ENCODE results near the gene CLEC17A. TPM values are rescaled to one million over a fixed set of nuclear protein-coding genes. Genes with fewer than 3 reads are reported as not detected.
A peak's percentile ranks its signal among the peaks of the same experiment; 100 is the strongest.
"Not testable (repeated sequence)": the region's sequence is repeated elsewhere in the genome, so short reads cannot be mapped to it uniquely, and the experiment has no call there.

Gene CLEC17A, protein sequence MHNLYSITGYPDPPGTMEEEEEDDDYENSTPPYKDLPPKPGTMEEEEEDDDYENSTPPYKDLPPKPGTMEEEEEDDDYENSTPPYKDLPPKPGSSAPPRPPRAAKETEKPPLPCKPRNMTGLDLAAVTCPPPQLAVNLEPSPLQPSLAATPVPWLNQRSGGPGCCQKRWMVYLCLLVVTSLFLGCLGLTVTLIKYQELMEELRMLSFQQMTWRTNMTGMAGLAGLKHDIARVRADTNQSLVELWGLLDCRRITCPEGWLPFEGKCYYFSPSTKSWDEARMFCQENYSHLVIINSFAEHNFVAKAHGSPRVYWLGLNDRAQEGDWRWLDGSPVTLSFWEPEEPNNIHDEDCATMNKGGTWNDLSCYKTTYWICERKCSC
- 1.2 TPM for total RNA-seq
- 2.3 TPM for polyA plus RNA-seq
- long read RNA-seq, donor 1: 0 reads
- long read RNA-seq, donor 2: 0 reads
- long read RNA-seq, donor 3: 0 reads
- long read RNA-seq, donor 4: 0 reads
- long read RNA-seq, donor 5: 0 reads
- long read RNA-seq, donor 6: 0 reads
- long read RNA-seq, donor 7: 0 reads
- long read RNA-seq, donor 8: 0 reads
- long read RNA-seq, donor 9: 0 reads
- long read RNA-seq, donor 10: 0 reads

DNA sequence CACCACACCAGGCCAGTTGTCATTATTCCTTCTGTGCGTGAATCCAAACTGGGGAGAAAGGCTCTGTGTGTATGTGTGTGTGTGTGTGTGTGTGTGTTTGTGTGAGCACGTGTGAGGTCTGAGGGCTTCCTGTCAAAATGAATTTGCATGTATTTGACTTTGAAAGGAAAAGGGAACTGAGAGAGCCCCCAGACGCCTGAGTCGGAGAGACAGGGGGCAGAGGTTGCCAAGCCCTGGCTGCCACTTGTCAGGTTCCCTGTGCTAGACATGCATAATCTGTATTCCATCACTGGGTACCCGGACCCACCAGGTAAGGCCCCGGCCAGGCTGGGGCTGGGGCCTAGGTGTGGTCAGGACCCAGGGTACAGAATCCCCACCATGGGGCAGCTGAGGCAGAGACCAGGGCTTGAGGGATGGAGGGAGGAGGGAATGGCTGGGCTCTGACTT, at the start of gene CLEC17A:
CLEC17A (plus strand) TSS at position 191 of the 447 bp plus-strand sequence; CDS start at position 268, 77 bp downstream.
- Histone ChIP-seq H3K4me1 (ENCODE audit: control insufficient read depth in 2 of 2, insufficient read depth in 2 of 2, low read length in 2 of 2) (no peaks in the 10 kb centered on the region), H3K36me3 (ENCODE audit: control insufficient read depth in 2 of 2, insufficient read depth in 2 of 2, low read length in 1 of 2) (no peaks in the 10 kb centered on the region), H3K27me3 (ENCODE audit: control insufficient read depth in 2 of 2, insufficient read depth in 1 of 2, low read length in 1 of 2) (no peaks in the 10 kb centered on the region), H3K9me3 (ENCODE audit: control insufficient read depth in 2 of 2, insufficient read depth in 1 of 2, low read length in 1 of 2) (no peaks in the 10 kb centered on the region), H3K4me3 (ENCODE audit: low read length in 2 of 2) (no peak within 1 kb of the TSS), H3K27ac (ENCODE audit: low read depth in 1 of 2, low read length in 1 of 2) (no peak within 1 kb of the TSS)
- no peak for DNase-seq (ENCODE audit: low read depth in 6 of 9, low spot score in 9 of 9)
- WGBS: 34% methylated on average over 6 of the region's 6 CpGs

DNA sequence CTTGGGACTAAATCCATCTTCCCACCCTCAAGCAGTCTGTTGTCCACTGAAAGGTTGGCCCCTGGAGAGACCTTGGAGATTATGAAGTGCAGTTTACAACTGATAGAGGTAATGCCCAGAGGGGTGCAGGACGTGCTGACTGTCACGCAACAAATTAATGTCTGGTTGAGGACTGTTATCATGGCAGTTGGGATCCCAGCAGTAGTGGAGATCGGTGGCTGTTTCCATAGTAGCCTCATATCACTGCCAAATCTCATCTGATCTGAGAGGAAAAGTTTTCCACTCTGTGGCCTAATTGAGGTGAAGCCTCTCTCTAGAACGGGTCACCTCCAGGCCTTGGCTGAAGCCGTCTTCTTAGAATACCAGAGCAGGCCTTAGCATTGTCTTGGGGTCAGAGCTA, 49.4 kb upstream of the CLEC17A start:
- no peak for DNase-seq (ENCODE audit: low read depth in 6 of 9, low spot score in 9 of 9)
- H3K36me3 ChIP-seq (ENCODE audit: control insufficient read depth in 2 of 2, insufficient read depth in 2 of 2, low read length in 1 of 2): peaks cover 6% of the 10 kb centered on the region in 2 donors
- H3K27ac ChIP-seq (ENCODE audit: low read depth in 1 of 2, low read length in 1 of 2): no peak overlapping the region
- H3K4me1 ChIP-seq (ENCODE audit: control insufficient read depth in 2 of 2, insufficient read depth in 2 of 2, low read length in 2 of 2): peaks cover 10 to 34% of the 10 kb centered on the region in 2 donors
- H3K27me3 ChIP-seq (ENCODE audit: control insufficient read depth in 2 of 2, insufficient read depth in 1 of 2, low read length in 1 of 2): no peaks in the 10 kb centered on the region
- H3K9me3 ChIP-seq (ENCODE audit: control insufficient read depth in 2 of 2, insufficient read depth in 1 of 2, low read length in 1 of 2): peaks cover 0 to 6% of the 10 kb centered on the region in 2 donors
- H3K4me3 ChIP-seq (ENCODE audit: low read length in 2 of 2): no peak overlapping the region
- 98% methylated on average over 5 of the region's 5 CpGs for WGBS

DNA sequence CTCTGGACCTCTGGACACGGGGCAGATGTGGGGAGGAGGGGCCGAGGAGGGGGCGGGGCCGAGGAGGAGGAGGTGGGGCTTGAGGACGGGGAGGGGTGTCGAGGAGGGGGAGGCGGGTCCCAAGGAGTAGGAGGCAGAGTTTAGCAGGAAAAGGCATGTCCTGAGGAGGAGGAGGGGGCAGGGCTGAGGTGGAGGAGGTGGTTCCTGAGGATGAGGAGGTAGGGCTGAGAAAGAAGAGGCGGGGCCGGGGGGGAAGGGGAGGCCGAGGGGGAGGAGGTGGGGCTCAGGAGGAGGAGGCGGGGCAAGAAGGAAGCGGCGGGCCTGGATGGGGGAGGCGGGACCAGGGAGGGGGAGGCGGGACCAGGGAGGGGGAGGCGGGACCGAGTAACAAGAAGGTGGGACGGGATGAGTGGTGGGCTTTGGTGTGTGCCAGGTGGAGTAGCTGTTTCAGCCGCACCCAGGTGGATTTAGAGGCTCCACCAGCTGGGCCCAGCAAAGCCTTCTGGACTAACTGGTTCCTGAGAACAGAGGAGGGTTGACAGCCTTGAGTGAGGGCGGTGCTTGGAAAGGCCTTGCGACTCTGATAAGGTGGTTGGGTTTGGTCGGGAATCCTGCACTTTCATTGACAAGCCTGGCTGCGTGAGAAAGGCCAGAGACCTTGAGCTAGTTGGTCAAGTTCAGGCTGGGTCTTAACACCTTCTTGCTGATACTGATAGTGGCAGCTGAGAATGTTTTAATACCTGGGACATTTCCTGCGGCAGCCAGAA, 45.8 kb upstream of the CLEC17A start:
- Histone ChIP-seq H3K4me1 (ENCODE audit: control insufficient read depth in 2 of 2, insufficient read depth in 2 of 2, low read length in 2 of 2) (peaks cover 0 to 15% of the 10 kb centered on the region in 2 donors), H3K27me3 (ENCODE audit: control insufficient read depth in 2 of 2, insufficient read depth in 1 of 2, low read length in 1 of 2) (no peaks in the 10 kb centered on the region), H3K4me3 (ENCODE audit: low read length in 2 of 2) (no peak overlapping the region), H3K9me3 (ENCODE audit: control insufficient read depth in 2 of 2, insufficient read depth in 1 of 2, low read length in 1 of 2) (no peaks in the 10 kb centered on the region), H3K36me3 (ENCODE audit: control insufficient read depth in 2 of 2, insufficient read depth in 2 of 2, low read length in 1 of 2) (peaks cover 6 to 13% of the 10 kb centered on the region in 2 donors), H3K27ac (ENCODE audit: low read depth in 1 of 2, low read length in 1 of 2) (peak overlapping the region in 1 of 2 donors; percentile 72)
- DNase-seq (ENCODE audit: low read depth in 6 of 9, low spot score in 9 of 9): peak in 4 of 9 donors; percentile 65 to 77 (median 68)
- 51% methylated on average over 24 of the region's 24 CpGs for WGBS

DNA sequence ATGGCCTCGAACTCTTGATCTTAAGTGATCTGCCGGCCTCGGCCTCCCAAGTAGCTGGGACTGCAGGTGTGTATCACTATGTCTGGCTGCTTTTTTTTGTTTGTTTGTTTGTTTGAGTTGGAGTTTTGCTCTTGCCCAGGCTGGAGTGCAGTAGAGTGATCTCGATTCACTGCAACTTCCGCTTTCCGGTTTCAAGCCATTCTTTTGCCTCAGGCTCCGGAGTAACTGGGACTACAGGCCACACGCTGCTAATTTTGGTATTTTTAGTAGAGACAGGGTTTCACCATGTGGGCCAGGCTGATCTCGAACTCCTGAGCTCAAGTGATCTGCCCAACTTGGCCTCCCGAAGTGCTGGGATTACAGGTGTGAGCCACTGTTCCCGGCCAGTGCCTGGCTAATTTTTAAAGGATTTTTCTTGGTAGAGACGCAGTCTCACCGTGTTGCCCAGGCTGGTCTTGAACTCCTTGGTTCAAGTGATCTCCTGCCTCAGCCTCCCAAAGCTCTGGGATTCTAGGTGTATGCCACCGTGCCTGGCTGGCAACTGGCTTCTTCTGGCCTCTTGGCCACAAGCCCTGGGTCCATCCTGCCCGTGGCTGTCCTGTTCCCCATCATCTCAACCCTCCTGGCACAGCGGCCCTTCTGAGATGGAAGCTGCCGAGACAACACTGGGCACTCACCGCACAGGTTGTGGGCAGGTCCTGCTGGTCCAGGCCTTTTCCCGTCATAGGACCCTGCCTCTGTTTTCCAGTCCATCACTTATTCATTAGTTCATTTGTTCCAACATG, 42.0 kb upstream of the CLEC17A start:
- H3K9me3 ChIP-seq (ENCODE audit: control insufficient read depth in 2 of 2, insufficient read depth in 1 of 2, low read length in 1 of 2): no peaks in the 10 kb centered on the region
- peaks cover 1 to 7% of the 10 kb centered on the region in 2 donors for H3K36me3 ChIP-seq (ENCODE audit: control insufficient read depth in 2 of 2, insufficient read depth in 2 of 2, low read length in 1 of 2)
- WGBS: 97% methylated on average over 19 of the region's 19 CpGs
- H3K27ac ChIP-seq (ENCODE audit: low read depth in 1 of 2, low read length in 1 of 2): no peak overlapping the region
- H3K4me1 ChIP-seq (ENCODE audit: control insufficient read depth in 2 of 2, insufficient read depth in 2 of 2, low read length in 2 of 2): peaks cover 0 to 25% of the 10 kb centered on the region in 2 donors
- H3K4me3 ChIP-seq (ENCODE audit: low read length in 2 of 2): no peak overlapping the region
- H3K27me3 ChIP-seq (ENCODE audit: control insufficient read depth in 2 of 2, insufficient read depth in 1 of 2, low read length in 1 of 2): no peaks in the 10 kb centered on the region
- DNase-seq (ENCODE audit: low read depth in 6 of 9, low spot score in 9 of 9): no peak

DNA sequence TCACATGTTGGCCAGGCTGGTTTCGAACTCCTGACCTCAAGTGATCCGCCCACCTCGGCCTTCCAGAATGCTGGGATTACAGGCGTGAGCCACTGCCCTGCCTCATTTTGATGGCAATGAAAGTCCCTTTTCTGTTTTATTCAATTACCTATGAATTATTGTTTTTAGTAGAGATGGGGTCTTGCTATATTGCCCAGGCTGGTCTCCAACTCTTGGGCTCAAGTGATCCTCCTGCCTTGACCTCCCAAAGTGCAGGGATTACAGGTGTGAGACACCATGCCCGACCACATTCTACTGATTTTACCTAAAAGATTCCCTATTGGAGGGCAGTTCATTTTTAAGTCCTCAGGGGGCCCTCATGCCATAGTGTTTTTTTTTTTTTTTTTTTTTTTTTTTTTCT, 40.9 kb upstream of the CLEC17A start:
- WGBS: 85% methylated on average over 5 of the region's 5 CpGs
- not testable (repeated sequence) for H3K27ac ChIP-seq (ENCODE audit: low read depth in 1 of 2, low read length in 1 of 2); H3K27me3 ChIP-seq (ENCODE audit: control insufficient read depth in 2 of 2, insufficient read depth in 1 of 2, low read length in 1 of 2); H3K9me3 ChIP-seq (ENCODE audit: control insufficient read depth in 2 of 2, insufficient read depth in 1 of 2, low read length in 1 of 2); H3K4me3 ChIP-seq (ENCODE audit: low read length in 2 of 2); H3K36me3 ChIP-seq (ENCODE audit: control insufficient read depth in 2 of 2, insufficient read depth in 2 of 2, low read length in 1 of 2); DNase-seq (ENCODE audit: low read depth in 6 of 9, low spot score in 9 of 9)
- peaks cover 0 to 22% of the 10 kb centered on the region in 2 donors for H3K4me1 ChIP-seq (ENCODE audit: control insufficient read depth in 2 of 2, insufficient read depth in 2 of 2, low read length in 2 of 2)

DNA sequence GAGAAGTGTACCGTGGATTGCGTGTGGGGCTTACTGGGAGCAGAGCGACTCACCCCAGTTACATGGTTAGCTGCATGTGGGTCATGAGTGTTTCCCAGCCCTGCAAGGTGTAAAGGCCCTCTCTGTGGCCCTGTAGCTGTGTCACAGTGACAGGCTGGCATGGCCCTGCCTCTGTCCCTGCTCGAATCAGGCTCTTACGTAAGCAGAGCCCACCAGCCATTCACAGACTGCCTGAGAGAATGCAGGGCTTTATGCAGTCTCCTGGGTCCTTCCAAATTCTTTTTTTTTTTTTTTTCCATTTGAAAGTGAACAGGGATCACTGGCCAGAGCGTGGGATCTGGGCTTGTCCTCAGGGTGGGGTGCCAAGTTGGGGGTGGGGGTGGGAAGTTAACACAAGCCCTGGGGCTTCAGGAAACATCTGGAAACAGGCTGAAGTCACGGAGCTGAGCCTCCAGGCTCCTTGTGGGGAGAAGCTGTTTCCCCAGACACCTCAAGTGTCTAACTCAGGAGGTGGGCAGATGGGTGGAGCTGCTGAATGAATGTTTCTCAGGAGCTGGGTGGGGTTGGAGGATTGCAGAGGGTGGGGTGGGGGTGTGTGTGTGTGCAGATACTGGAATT, 40.1 kb upstream of the CLEC17A start:
- no peak for DNase-seq (ENCODE audit: low read depth in 6 of 9, low spot score in 9 of 9)
- WGBS: 55% methylated on average over 7 of the region's 7 CpGs
- Histone ChIP-seq H3K4me1 (ENCODE audit: control insufficient read depth in 2 of 2, insufficient read depth in 2 of 2, low read length in 2 of 2) (peaks cover 0 to 18% of the 10 kb centered on the region in 2 donors), H3K9me3 (ENCODE audit: control insufficient read depth in 2 of 2, insufficient read depth in 1 of 2, low read length in 1 of 2) (no peaks in the 10 kb centered on the region), H3K4me3 (ENCODE audit: low read length in 2 of 2) (no peak overlapping the region), H3K36me3 (ENCODE audit: control insufficient read depth in 2 of 2, insufficient read depth in 2 of 2, low read length in 1 of 2) (peaks cover 2 to 7% of the 10 kb centered on the region in 2 donors), H3K27ac (ENCODE audit: low read depth in 1 of 2, low read length in 1 of 2) (peak overlapping the region in 1 of 2 donors; percentile 62), H3K27me3 (ENCODE audit: control insufficient read depth in 2 of 2, insufficient read depth in 1 of 2, low read length in 1 of 2) (no peaks in the 10 kb centered on the region)

DNA sequence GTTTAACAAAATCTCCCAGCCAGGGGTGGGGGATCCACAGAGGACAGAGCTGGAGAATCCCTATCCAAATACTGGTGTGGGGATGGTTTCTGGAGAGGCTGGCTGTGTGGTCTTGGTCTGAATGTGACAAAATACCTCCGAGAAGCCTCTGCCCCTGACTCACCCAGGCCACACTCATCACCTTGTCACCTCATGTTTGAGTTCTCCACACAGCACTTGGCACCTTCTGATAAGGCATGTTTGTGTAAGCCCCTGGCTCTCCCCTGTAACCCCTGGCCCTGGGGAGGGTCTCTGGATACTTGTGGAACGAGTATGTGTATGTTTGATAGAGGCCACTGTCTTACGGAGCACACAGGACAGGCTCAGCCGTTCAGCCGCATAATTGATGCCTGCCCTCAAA, 38.8 kb upstream of the CLEC17A start:
- no peak for DNase-seq (ENCODE audit: low read depth in 6 of 9, low spot score in 9 of 9)
- no peaks in the 10 kb centered on the region for H3K27me3 ChIP-seq (ENCODE audit: control insufficient read depth in 2 of 2, insufficient read depth in 1 of 2, low read length in 1 of 2)
- WGBS: 98% methylated on average over 5 of the region's 5 CpGs
- H3K27ac ChIP-seq (ENCODE audit: low read depth in 1 of 2, low read length in 1 of 2): no peak overlapping the region
- H3K4me3 ChIP-seq (ENCODE audit: low read length in 2 of 2): no peak overlapping the region
- peaks cover 0 to 18% of the 10 kb centered on the region in 2 donors for H3K4me1 ChIP-seq (ENCODE audit: control insufficient read depth in 2 of 2, insufficient read depth in 2 of 2, low read length in 2 of 2)
- H3K36me3 ChIP-seq (ENCODE audit: control insufficient read depth in 2 of 2, insufficient read depth in 2 of 2, low read length in 1 of 2): peaks cover 7 to 10% of the 10 kb centered on the region in 2 donors
- no peaks in the 10 kb centered on the region for H3K9me3 ChIP-seq (ENCODE audit: control insufficient read depth in 2 of 2, insufficient read depth in 1 of 2, low read length in 1 of 2)

DNA sequence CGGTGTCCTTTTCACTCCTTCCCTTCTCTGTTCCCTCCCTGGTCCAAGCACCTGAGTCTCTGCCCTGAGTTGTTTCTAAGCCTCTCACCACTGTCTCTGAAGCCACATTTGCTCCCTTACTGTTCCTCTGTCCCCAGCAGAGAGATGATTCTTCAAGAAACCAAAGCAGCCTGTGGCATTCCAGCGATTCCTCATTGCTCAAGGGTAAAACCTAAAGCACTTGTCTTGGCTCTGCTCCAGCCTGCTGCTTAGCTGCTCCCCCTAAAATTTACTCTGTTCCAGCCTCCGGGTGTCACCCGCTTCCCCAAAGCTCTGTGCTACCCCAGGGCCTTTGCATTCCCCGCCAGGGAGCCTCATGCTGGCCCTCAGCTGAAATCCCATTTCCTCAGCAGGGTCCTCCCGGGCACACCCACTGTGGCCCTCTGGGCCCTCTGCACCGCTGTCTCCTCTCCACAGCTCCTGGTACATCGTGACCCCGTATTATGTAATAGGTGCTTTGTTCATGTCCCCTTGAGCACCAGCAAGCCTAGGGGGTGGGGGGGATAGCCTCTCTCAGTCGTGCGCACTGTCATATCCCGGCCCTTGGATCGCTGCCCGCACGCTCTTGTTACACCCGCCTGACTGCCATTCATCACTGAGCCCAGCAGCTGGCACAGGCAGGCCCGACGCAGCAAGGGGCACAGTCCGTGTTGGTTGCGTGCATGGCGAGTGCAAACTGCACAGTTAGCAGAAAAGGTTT, 37.7 kb upstream of the CLEC17A start:
- no peak for DNase-seq (ENCODE audit: low read depth in 6 of 9, low spot score in 9 of 9)
- Histone ChIP-seq H3K27ac (ENCODE audit: low read depth in 1 of 2, low read length in 1 of 2) (no peak overlapping the region), H3K4me3 (ENCODE audit: low read length in 2 of 2) (no peak overlapping the region), H3K4me1 (ENCODE audit: control insufficient read depth in 2 of 2, insufficient read depth in 2 of 2, low read length in 2 of 2) (peaks cover 0 to 14% of the 10 kb centered on the region in 2 donors), H3K9me3 (ENCODE audit: control insufficient read depth in 2 of 2, insufficient read depth in 1 of 2, low read length in 1 of 2) (no peaks in the 10 kb centered on the region), H3K36me3 (ENCODE audit: control insufficient read depth in 2 of 2, insufficient read depth in 2 of 2, low read length in 1 of 2) (peaks cover 13 to 14% of the 10 kb centered on the region in 2 donors), H3K27me3 (ENCODE audit: control insufficient read depth in 2 of 2, insufficient read depth in 1 of 2, low read length in 1 of 2) (no peaks in the 10 kb centered on the region)
- 92% methylated on average over 21 of the region's 21 CpGs for WGBS
